ENCODE data around the gene CLASP1. TPM values are rescaled to one million over a fixed set of nuclear protein-coding genes. Genes with fewer than 3 reads are reported as not detected.
"Not testable (repeated sequence)": the region's sequence is repeated elsewhere in the genome, so short reads cannot be mapped to it uniquely, and the experiment has no call there.

Gene CLASP1
- total RNA-seq, 4 donors from 2014 or later = 14.1 to 110 (median 55.9) TPM

- intact Hi-C loops (cut with DNase I; ENCODE audit: low total_unique reads) = no loop called here
- no peaks in the 10 kb centered on the region for H3K9me3 ChIP-seq
- no peaks in the 10 kb centered on the region for H3K4me1 ChIP-seq
- no peak for TF ChIP-seq CTCF (IDR thresholded peaks at IDR 0.05)
- no peak for TF ChIP-seq POLR2A (IDR thresholded peaks at IDR 0.05)
- H3K27ac ChIP-seq = no peak overlapping the region
- DNase-seq = no peak
- H3K27me3 ChIP-seq = no peaks in the 10 kb centered on the region
- no peaks in the 10 kb centered on the region for H3K36me3 ChIP-seq
- no peak overlapping the region for H3K4me3 ChIP-seq
Observed at GRCh38 chr2:121662656-121663055, 13.4 kb upstream of the CLASP1 start.

DNA sequence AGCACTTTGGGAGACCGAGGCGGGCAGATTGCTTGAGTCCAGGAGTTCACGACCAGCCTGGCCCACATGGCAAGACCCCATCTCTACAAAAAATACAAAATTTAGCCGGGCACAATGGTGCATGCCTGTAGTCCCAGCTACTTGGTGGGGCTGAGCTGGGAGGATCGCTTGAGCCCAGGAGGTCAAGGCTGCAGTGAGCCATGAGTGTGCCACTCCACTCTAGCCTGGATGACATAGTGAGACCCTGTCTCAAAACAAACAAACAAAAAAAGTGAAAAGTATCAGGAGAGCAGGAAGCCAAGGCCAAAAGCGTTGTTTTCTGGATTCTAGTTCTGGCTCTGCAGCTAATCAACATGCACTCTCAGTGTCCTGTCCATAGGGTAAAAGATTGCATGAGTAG is 10.7 kb upstream of the CLASP1 start:
- TF ChIP-seq CTCF (IDR thresholded peaks at IDR 0.05) (no peak), POLR2A (IDR thresholded peaks at IDR 0.05) (no peak)
- Histone ChIP-seq H3K4me3 (no peak overlapping the region), H3K9me3 (no peaks in the 10 kb centered on the region), H3K27me3 (no peaks in the 10 kb centered on the region), H3K36me3 (no peaks in the 10 kb centered on the region), H3K27ac (no peak overlapping the region), H3K4me1 (no peaks in the 10 kb centered on the region)
- intact Hi-C loops (cut with DNase I; ENCODE audit: low total_unique reads) = no loop called here
- no peak for DNase-seq

DNA sequence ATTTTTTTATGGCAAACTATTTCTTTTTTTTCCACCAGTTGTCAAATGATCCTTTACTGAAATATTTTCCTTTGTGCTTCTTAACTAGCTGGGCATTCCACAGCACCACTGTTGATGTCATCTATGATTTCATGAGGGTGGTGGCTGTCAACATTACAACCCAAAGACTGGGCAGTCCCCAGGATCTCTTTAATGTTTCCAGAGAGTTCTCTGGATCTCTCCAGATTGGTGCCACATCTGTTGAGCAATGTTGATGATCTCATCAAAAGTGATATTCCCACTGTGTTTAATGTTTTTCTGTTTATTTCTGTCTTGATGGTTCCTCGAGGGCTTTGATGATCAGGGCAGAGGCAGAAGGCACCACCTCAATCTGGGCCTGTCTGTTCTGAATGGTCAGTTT is 9.1 kb upstream of the CLASP1 start:
- H3K9me3 ChIP-seq; H3K36me3 ChIP-seq; DNase-seq; H3K27me3 ChIP-seq; H3K4me3 ChIP-seq; H3K27ac ChIP-seq; H3K4me1 ChIP-seq; intact Hi-C loops (cut with DNase I; ENCODE audit: low total_unique reads): not testable (repeated sequence)

GRCh38 chr2:121653035-121653434 is 3.8 kb upstream of the CLASP1 start:
- DNase-seq = no peak
- H3K9me3 ChIP-seq = no peaks in the 10 kb centered on the region
- no peaks in the 10 kb centered on the region for H3K27me3 ChIP-seq
- H3K27ac ChIP-seq = no peak overlapping the region
- no peaks in the 10 kb centered on the region for H3K4me1 ChIP-seq
- no peak overlapping the region for H3K4me3 ChIP-seq
- intact Hi-C loops (cut with DNase I; ENCODE audit: low total_unique reads) = no loop called here
- no peaks in the 10 kb centered on the region for H3K36me3 ChIP-seq
- no peak for TF ChIP-seq POLR2A (IDR thresholded peaks at IDR 0.05)
- TF ChIP-seq CTCF (IDR thresholded peaks at IDR 0.05) = no peak

GRCh38 chr2:121650315-121650930 is 1.2 kb upstream of the CLASP1 start:
- TF ChIP-seq CTCF (IDR thresholded peaks at IDR 0.05) (no peak), POLR2A (IDR thresholded peaks at IDR 0.05) (no peak)
- H3K27ac ChIP-seq = peak overlapping the region; percentile 96 to 97
- H3K4me1 ChIP-seq = peaks cover 0 to 8% of the 10 kb centered on the region in 2 donors
- no peaks in the 10 kb centered on the region for H3K27me3 ChIP-seq
- H3K9me3 ChIP-seq = no peaks in the 10 kb centered on the region
- no peaks in the 10 kb centered on the region for H3K36me3 ChIP-seq
- no peak for DNase-seq
- intact Hi-C loops (cut with DNase I; ENCODE audit: low total_unique reads) = no loop called here
- H3K4me3 ChIP-seq = peak overlapping the region; percentile 96 to 99
